ENCODE measurements around the gene FANCG.

FANCG gene

DNA sequence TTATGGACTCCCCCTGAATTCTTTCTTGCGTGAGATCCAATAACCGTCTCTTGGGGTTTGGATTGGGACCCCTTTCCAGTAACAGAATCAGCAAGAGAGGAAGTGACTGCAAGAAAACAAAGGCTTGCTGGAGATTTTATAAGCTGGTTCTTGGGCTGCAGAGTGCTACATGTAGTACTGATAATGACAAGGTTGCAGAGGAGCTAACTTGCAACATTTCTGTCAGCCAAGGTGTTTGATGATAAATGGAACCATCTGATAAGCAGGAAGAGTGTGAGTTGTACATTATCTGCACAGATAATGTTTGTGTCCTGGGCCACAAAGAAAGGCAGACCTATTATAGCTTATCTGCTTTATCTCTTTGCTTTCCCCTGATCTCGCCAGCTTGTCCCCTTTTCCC, 53.1 kb downstream of the FANCG start:
- peak overlapping the region in 1 of 7 experiments; percentile 15 for H3K4me3 ChIP-seq (ENCODE audit: control insufficient read depth in 1 of 7, extremely low read depth in 1 of 7, insufficient read depth in 4 of 7, low read depth in 2 of 7, low read length in 6 of 7)
- H3K27ac ChIP-seq (ENCODE audit: insufficient read depth in 1 of 2, low read depth in 1 of 2, low read length in 2 of 2, poor library complexity in 1 of 2, severe bottlenecking in 2 of 2) = peak overlapping the region in 1 of 2 experiments; percentile 9
- no peaks in the 10 kb centered on the region for H3K36me3 ChIP-seq (ENCODE audit: control insufficient read depth in 4 of 4, insufficient read depth in 4 of 4, low read length in 3 of 4)
- POLR2A ChIA-PET = no interaction called here
- no peaks in the 10 kb centered on the region for H3K27me3 ChIP-seq (replicated peaks in 2 of 5; ENCODE audit: control insufficient read depth in 4 of 5, insufficient read depth in 5 of 5, low read length in 4 of 5)
- CTCF ChIA-PET = interaction anchor here (1.0 to 3.7 kb wide), 3 partner anchors 9 to 32 kb away, joined by 4 to 10 read pairs (median 4); no protein-coding TSS in a partner anchor
- H3K9me3 ChIP-seq (ENCODE audit: control extremely low read depth in 1 of 5, control insufficient read depth in 4 of 5, insufficient read depth in 2 of 5, low read depth in 1 of 5, low read length in 4 of 5) = no peaks in the 10 kb centered on the region
- H3K4me1 ChIP-seq (ENCODE audit: control extremely low read depth in 1 of 4, control insufficient read depth in 4 of 4, insufficient read depth in 4 of 4, low read length in 3 of 4) = peaks cover 3 to 42% (median 11%) of the 10 kb centered on the region in 4 experiments
- DNase-seq = peak in 2 of 3 donors; percentile 36 to 38
- 62% methylated on average over 3 of the region's 3 CpGs for WGBS (ENCODE audit: insufficient coverage)

Data from common myeloid progenitor, CD34-positive (primary cell).